HCT116 (cell line): ENCODE measurements around the gene TAAR8. TPM values are rescaled to one million over a fixed set of nuclear protein-coding genes. Genes with fewer than 3 reads are reported as not detected.

Source experiments
- ATAC-seq: fragments of 200-7000 bp; cut with Tn5 transposase; 2 replicates; pipeline ENCODE4 v1.9.1; 2020; ENCODE audit warnings: mild to moderate bottlenecking, moderate library complexity
- BruUV-seq: library from RNA; stranded (reverse); fragments of 400-500 nt; replicated peaks from 2 replicates; lab custom pipeline; 2021; lab: Mats Ljungman, UMichigan
- CTCF ChIA-PET: fragments of 300-600 bp; sonication (Branson Sonifier 250); formaldehyde crosslinking; loops from one replicate; lab custom pipeline; 2021; ENCODE audit warnings: antibody characterized with exemption; lab: Charles Lee
- POLR2A ChIA-PET: fragments of 300-600, 350-600 bp; sonication (Branson Sonifier 250); formaldehyde crosslinking; loops from one replicate; lab custom pipeline; 2021; ENCODE audit warnings: antibody characterized with exemption; lab: Charles Lee
- RAD21 ChIA-PET, 2 experiments: fragments of 300-600 bp; sonication (Branson Sonifier 250); formaldehyde crosslinking; loops; one replicate each; lab custom pipeline; 2023; ENCODE audit warnings: low total read pairs in 2 of 2; ENCODE audit not compliant: uncharacterized antibody in 2 of 2, unreplicated experiment in 2 of 2, low non-redundant PET in 1 of 2; lab: Charles Lee
- DNase-seq: peaks from one replicate; pipeline ENCODE4 v3.0.0-alpha.2; 2010; ENCODE audit warnings: low read depth, low spot score
- H2AFZ ChIP-seq: fragments of 200-600 bp; shearing (Covaris generic), sonication (generic); 2 replicates; pipeline ENCODE4 v1.6.1; 2017; ENCODE audit warnings: low read depth, mixed run types, mixed read lengths, antibody characterized with exemption, low read length; ENCODE audit not compliant: poor library complexity, severe bottlenecking
- H3K27ac ChIP-seq: 2 replicates; pipeline ENCODE4 v1.5.1; 2012; ENCODE audit warnings: low read depth, low read length
- H3K27me3 ChIP-seq: fragments of 200-600 bp; sonication (generic); 2 replicates; pipeline ENCODE4 v1.6.1; 2016; ENCODE audit warnings: mixed run types, low read length, mixed read lengths; ENCODE audit not compliant: insufficient read depth
- H3K36me3 ChIP-seq, 2 experiments: fragments of 200-500 bp in 1 of 2; fragments of 200-600 bp in 1 of 2; sonication (Bioruptor generic) in 1 of 2; sonication (generic) in 1 of 2; 2 replicates each; pipeline versions ENCODE4 v1.5.1 to v1.6.1; 2014 to 2016; ENCODE audit warnings: low read length in 2 of 2, inconsistent platforms in 1 of 2, mixed read lengths in 1 of 2, mixed run types in 1 of 2; ENCODE audit not compliant: insufficient read depth in 2 of 2, control insufficient read depth in 1 of 2
- H3K4me1 ChIP-seq, 2 experiments: fragments of 200-600 bp in 1 of 2; sonication (generic) in 1 of 2; 2 replicates each; pipeline versions ENCODE4 v1.5.1 to v1.6.1; 2012 to 2017; ENCODE audit warnings: low read length in 2 of 2, inconsistent platforms in 1 of 2, mild to moderate bottlenecking in 1 of 2, mixed read lengths in 1 of 2, mixed run types in 1 of 2, moderate library complexity in 1 of 2; ENCODE audit not compliant: insufficient read depth in 2 of 2, control insufficient read depth in 1 of 2
- H3K4me2 ChIP-seq: fragments of 200-600 bp; sonication (generic); 2 replicates; pipeline ENCODE4 v1.6.1; 2017; ENCODE audit warnings: mixed run types, low read length, mixed read lengths
- H3K4me3 ChIP-seq, 2 experiments: fragments of 200-600 bp in 1 of 2; sonication (generic) in 1 of 2; replicated peaks in 1 of 2; 2 replicates each; pipeline ENCODE4 v1.5.1; 2011 to 2016; ENCODE audit warnings: low read length in 2 of 2, control low read depth in 1 of 2, low read depth in 1 of 2, mild to moderate bottlenecking in 1 of 2, mixed read lengths in 1 of 2, mixed run types in 1 of 2
- H3K79me2 ChIP-seq: fragments of 200-600 bp; sonication (generic); 2 replicates; pipeline ENCODE4 v1.6.1; 2017; ENCODE audit warnings: mild to moderate bottlenecking, mixed run types, low read length, moderate library complexity, mixed read lengths; ENCODE audit not compliant: insufficient read depth
- H3K9ac ChIP-seq: fragments of 200-600 bp; sonication (generic); 2 replicates; pipeline ENCODE4 v1.6.1; 2016; ENCODE audit warnings: low read length, mixed read lengths
- H3K9me2 ChIP-seq: fragments of 200-600 bp; sonication (generic), shearing (Covaris generic); 2 replicates; pipeline ENCODE4 v1.6.1; 2017; ENCODE audit warnings: mixed run types, mild to moderate bottlenecking, moderate library complexity; ENCODE audit not compliant: insufficient read depth
- H3K9me3 ChIP-seq, 2 experiments: fragments of 200-500 bp in 1 of 2; fragments of 200-600 bp in 1 of 2; sonication (Bioruptor generic) in 1 of 2; sonication (generic) in 1 of 2; 2 replicates each; pipeline ENCODE4 v1.6.1; 2014 to 2017; ENCODE audit warnings: low read length in 2 of 2, mixed read lengths in 2 of 2, inconsistent platforms in 1 of 2, low read depth in 1 of 2, mild to moderate bottlenecking in 1 of 2, mixed run types in 1 of 2, moderate library complexity in 1 of 2; ENCODE audit not compliant: control insufficient read depth in 1 of 2, insufficient read depth in 1 of 2
- H4K20me1 ChIP-seq: fragments of 200-600 bp; sonication (generic), shearing (Covaris generic); 2 replicates; pipeline ENCODE4 v1.6.1; 2017; ENCODE audit warnings: mixed run types, mild to moderate bottlenecking, moderate library complexity; ENCODE audit not compliant: insufficient read depth
- CBX3 ChIP-seq: IDR thresholded peaks from 2 replicates; pipeline ENCODE4 v1.6.1; 2012; ENCODE audit warnings: low read depth
- CEBPB ChIP-seq: IDR thresholded peaks from 2 replicates; pipeline ENCODE4 v1.6.1; 2012; ENCODE audit warnings: low read depth
- CTCF ChIP-seq, 3 experiments: fragments of 200-600 bp in 1 of 3; sonication (generic) in 1 of 3; IDR thresholded peaks in 2 of 3; conservative IDR thresholded peaks in 1 of 3; 2 replicates each; pipeline ENCODE4 v1.5.1; 2012 to 2017; ENCODE audit warnings: low read depth in 2 of 3, low read length in 2 of 3, antibody characterized with exemption in 1 of 3, borderline replicate concordance in 1 of 3, control low read depth in 1 of 3, mild to moderate bottlenecking in 1 of 3, mixed read lengths in 1 of 3, mixed run types in 1 of 3, moderate library complexity in 1 of 3; ENCODE audit not compliant: insufficient read depth in 1 of 3
- EGR1 ChIP-seq: IDR thresholded peaks from 2 replicates; pipeline ENCODE4 v1.6.1; 2012; ENCODE audit warnings: low read depth
- ELF1 ChIP-seq: IDR thresholded peaks from 2 replicates; pipeline ENCODE4 v1.6.1; 2012; ENCODE audit warnings: low read depth, borderline replicate concordance
- JUND ChIP-seq: IDR thresholded peaks from 2 replicates; pipeline ENCODE4 v1.6.1; 2012
- MAX ChIP-seq: IDR thresholded peaks from 2 replicates; pipeline ENCODE4 v1.6.1; 2012
- POLR2A ChIP-seq: IDR thresholded peaks from 2 replicates; pipeline ENCODE4 v1.7.0; 2011; ENCODE audit warnings: borderline replicate concordance; ENCODE audit not compliant: insufficient read depth, insufficient read length; ENCODE audit errors: extremely low read depth
- POLR2AphosphoS5 ChIP-seq: IDR thresholded peaks from 2 replicates; pipeline ENCODE4 v1.6.1; 2011; ENCODE audit warnings: mild to moderate bottlenecking, low read depth, low read length, moderate library complexity
- SIN3A ChIP-seq: IDR thresholded peaks from 2 replicates; pipeline ENCODE4 v1.6.1; 2012; ENCODE audit warnings: low read depth
- SP1 ChIP-seq: IDR thresholded peaks from 2 replicates; pipeline ENCODE4 v1.6.1; 2012; ENCODE audit warnings: low read depth
- SRF ChIP-seq: IDR thresholded peaks from 2 replicates; pipeline ENCODE4 v1.6.1; 2012; ENCODE audit warnings: low read depth
- TCF7L2 ChIP-seq: IDR thresholded peaks from 2 replicates; pipeline ENCODE4 v1.7.0; 2011; ENCODE audit warnings: borderline replicate concordance, inconsistent platforms; ENCODE audit not compliant: insufficient read depth, insufficient read length; ENCODE audit errors: extremely low read depth
- ZFX ChIP-seq: fragments of 450-650 bp; IDR thresholded peaks from 2 replicates; pipeline ENCODE4 v1.6.1; 2017
- ZNF274 ChIP-seq: fragments of 200-500 bp; sonication (Bioruptor generic); IDR thresholded peaks from 2 replicates; pipeline ENCODE4 v1.6.1; 2014; ENCODE audit warnings: mild to moderate bottlenecking, low read depth, low read length, inconsistent platforms
- intact Hi-C: fragments of 100-400 bp; cut with micrococcal nuclease; formaldehyde crosslinking; loops from 2 replicates; pipeline ENCODE4 v1.10.0; 2022
- total RNA-seq: library from RNA; stranded (reverse); gene quantifications from one replicate; pipeline ENCODE4 v1.2.1, GENCODE V29; 2021; ENCODE audit not compliant: unreplicated experiment
- TF ChIP-seq, protein P1 (sequence below): IDR thresholded peaks from 2 replicates; pipeline ENCODE4 v1.6.1; 2012; ENCODE audit warnings: low read depth

Gene TAAR8
- total RNA-seq, 1 experiment from 2014 or later = not detected

GRCh38 chr6:132506869-132507808 is 45.3 kb upstream of the TAAR8 start:
- no peaks in the 10 kb centered on the region for H3K9me2 ChIP-seq
- RAD21 ChIA-PET = no interaction called here
- CTCF ChIA-PET = no interaction called here
- POLR2A ChIA-PET = no interaction called here
- peaks cover 76% of the 10 kb centered on the region for H3K79me2 ChIP-seq
- H3K4me2 ChIP-seq = no peak overlapping the region
- DNase-seq (no peak), ATAC-seq (no peak)
- no peak overlapping the region for H3K27ac ChIP-seq
- H3K9me3 ChIP-seq = no peaks in the 10 kb centered on the region
- H2AFZ ChIP-seq = no peak overlapping the region
- no peaks in the 10 kb centered on the region; the same call in 1 of the 2 replicates for H4K20me1 ChIP-seq
- no peak overlapping the region for H3K4me3 ChIP-seq
- H3K9ac ChIP-seq = no peak overlapping the region
- intact Hi-C loops = no loop called here
- H3K4me1 ChIP-seq = peaks cover 4 to 8% of the 10 kb centered on the region in 2 experiments
- BruUV-seq = no TSS peak
- H3K27me3 ChIP-seq = no peaks in the 10 kb centered on the region
- no peaks in the 10 kb centered on the region for H3K36me3 ChIP-seq
- TF ChIP-seq ELF1 (no peak), TCF7L2 (no peak), SRF (no peak), ZFX (no peak), MAX (no peak), JUND (no peak), POLR2AphosphoS5 (no peak), ZNF274 (no peak), SIN3A (no peak), CEBPB (no peak), CTCF (IDR thresholded peaks at IDR 0.05 in 2 of 3, conservative IDR thresholded peaks at IDR 0.05 in 1 of 3; ENCODE audit: borderline replicate concordance in 1 of 3, insufficient read depth in 1 of 3, low read depth in 2 of 3, low read length in 2 of 3) (no peak), POLR2A (no peak), CBX3 (no peak), EGR1 (no peak), SP1 (no peak)
- TF ChIP-seq, protein P1, sequence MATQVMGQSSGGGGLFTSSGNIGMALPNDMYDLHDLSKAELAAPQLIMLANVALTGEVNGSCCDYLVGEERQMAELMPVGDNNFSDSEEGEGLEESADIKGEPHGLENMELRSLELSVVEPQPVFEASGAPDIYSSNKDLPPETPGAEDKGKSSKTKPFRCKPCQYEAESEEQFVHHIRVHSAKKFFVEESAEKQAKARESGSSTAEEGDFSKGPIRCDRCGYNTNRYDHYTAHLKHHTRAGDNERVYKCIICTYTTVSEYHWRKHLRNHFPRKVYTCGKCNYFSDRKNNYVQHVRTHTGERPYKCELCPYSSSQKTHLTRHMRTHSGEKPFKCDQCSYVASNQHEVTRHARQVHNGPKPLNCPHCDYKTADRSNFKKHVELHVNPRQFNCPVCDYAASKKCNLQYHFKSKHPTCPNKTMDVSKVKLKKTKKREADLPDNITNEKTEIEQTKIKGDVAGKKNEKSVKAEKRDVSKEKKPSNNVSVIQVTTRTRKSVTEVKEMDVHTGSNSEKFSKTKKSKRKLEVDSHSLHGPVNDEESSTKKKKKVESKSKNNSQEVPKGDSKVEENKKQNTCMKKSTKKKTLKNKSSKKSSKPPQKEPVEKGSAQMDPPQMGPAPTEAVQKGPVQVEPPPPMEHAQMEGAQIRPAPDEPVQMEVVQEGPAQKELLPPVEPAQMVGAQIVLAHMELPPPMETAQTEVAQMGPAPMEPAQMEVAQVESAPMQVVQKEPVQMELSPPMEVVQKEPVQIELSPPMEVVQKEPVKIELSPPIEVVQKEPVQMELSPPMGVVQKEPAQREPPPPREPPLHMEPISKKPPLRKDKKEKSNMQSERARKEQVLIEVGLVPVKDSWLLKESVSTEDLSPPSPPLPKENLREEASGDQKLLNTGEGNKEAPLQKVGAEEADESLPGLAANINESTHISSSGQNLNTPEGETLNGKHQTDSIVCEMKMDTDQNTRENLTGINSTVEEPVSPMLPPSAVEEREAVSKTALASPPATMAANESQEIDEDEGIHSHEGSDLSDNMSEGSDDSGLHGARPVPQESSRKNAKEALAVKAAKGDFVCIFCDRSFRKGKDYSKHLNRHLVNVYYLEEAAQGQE = no peak
